ENCODE results near the gene SCAI. TPM values are rescaled to one million over a fixed set of nuclear protein-coding genes. Genes with fewer than 3 reads are reported as not detected.

SCAI gene
- total and polyA plus RNA-seq, 2 donors (not counting 1 experiment from before 2014, with no cell fraction given): 5.4 to 9.7 TPM

- Histone ChIP-seq H3K27me3 (ENCODE audit: control insufficient read depth, insufficient read depth, low read length) (no peaks in the 10 kb centered on the region), H3K27ac (ENCODE audit: insufficient read depth, low read length) (no peak overlapping the region), H3K79me2 (ENCODE audit: control insufficient read depth, insufficient read depth, low read length) (no peaks in the 10 kb centered on the region), H3K9ac (ENCODE audit: insufficient read depth, low read length) (no peak overlapping the region), H3K36me3 (ENCODE audit: control insufficient read depth, insufficient read depth, low read length) (no peaks in the 10 kb centered on the region), H2AFZ (ENCODE audit: low read length) (no peak overlapping the region), H4K20me1 (ENCODE audit: control insufficient read depth, extremely low read depth, insufficient read depth, low read length) (no peaks in the 10 kb centered on the region), H3K9me3 (ENCODE audit: control insufficient read depth, insufficient read depth, low read depth, low read length) (no peaks in the 10 kb centered on the region), H3K4me3 (replicated peaks in 1 of 4; ENCODE audit: control extremely low read depth in 1 of 4, insufficient read depth in 1 of 4, low read depth in 3 of 4, low read length in 4 of 4) (no peak overlapping the region), H3K4me2 (ENCODE audit: extremely low read depth, insufficient read depth, low read length) (no peak overlapping the region), H3K4me1 (ENCODE audit: control insufficient read depth, extremely low read depth, insufficient read depth, low read length) (no peaks in the 10 kb centered on the region)
- no peak for TF ChIP-seq CTCF (conservative IDR thresholded peaks at IDR 0.05 in 1 of 2, IDR thresholded peaks at IDR 0.05 in 1 of 2; ENCODE audit: low read depth in 1 of 2, low read length in 2 of 2)
- TF ChIP-seq EZH2 (IDR thresholded peaks at IDR 0.05; ENCODE audit: low read length, missing control alignments): no peak
- no peak for DNase-seq (ENCODE audit: low read depth in 2 of 2)
Measured at GRCh38 chr9:125008599-125008998, 134.7 kb downstream of the SCAI start.

- Histone ChIP-seq H3K27me3 (ENCODE audit: control insufficient read depth, insufficient read depth, low read length) (no peaks in the 10 kb centered on the region), H3K9ac (ENCODE audit: insufficient read depth, low read length) (no peak overlapping the region), H3K4me1 (ENCODE audit: control insufficient read depth, extremely low read depth, insufficient read depth, low read length) (no peaks in the 10 kb centered on the region), H3K79me2 (ENCODE audit: control insufficient read depth, insufficient read depth, low read length) (no peaks in the 10 kb centered on the region), H3K36me3 (ENCODE audit: control insufficient read depth, insufficient read depth, low read length) (peaks cover 2% of the 10 kb centered on the region), H3K9me3 (ENCODE audit: control insufficient read depth, insufficient read depth, low read depth, low read length) (no peaks in the 10 kb centered on the region), H2AFZ (ENCODE audit: low read length) (no peak overlapping the region), H3K4me2 (ENCODE audit: extremely low read depth, insufficient read depth, low read length) (no peak overlapping the region), H3K4me3 (replicated peaks in 1 of 4; ENCODE audit: control extremely low read depth in 1 of 4, insufficient read depth in 1 of 4, low read depth in 3 of 4, low read length in 4 of 4) (no peak overlapping the region), H3K27ac (ENCODE audit: insufficient read depth, low read length) (no peak overlapping the region), H4K20me1 (ENCODE audit: control insufficient read depth, extremely low read depth, insufficient read depth, low read length) (no peaks in the 10 kb centered on the region)
- TF ChIP-seq EZH2 (IDR thresholded peaks at IDR 0.05; ENCODE audit: low read length, missing control alignments): no peak
- no peak for TF ChIP-seq CTCF (conservative IDR thresholded peaks at IDR 0.05 in 1 of 2, IDR thresholded peaks at IDR 0.05 in 1 of 2; ENCODE audit: low read depth in 1 of 2, low read length in 2 of 2)
- no peak for DNase-seq (ENCODE audit: low read depth in 2 of 2)
Measured at GRCh38 chr9:125003332-125003731, 140.0 kb downstream of the SCAI start.

- H3K79me2 ChIP-seq (ENCODE audit: control insufficient read depth, insufficient read depth, low read length): no peaks in the 10 kb centered on the region
- no peak overlapping the region for H3K27ac ChIP-seq (ENCODE audit: insufficient read depth, low read length)
- H3K4me3 ChIP-seq (replicated peaks in 1 of 4; ENCODE audit: control extremely low read depth in 1 of 4, insufficient read depth in 1 of 4, low read depth in 3 of 4, low read length in 4 of 4): no peak overlapping the region
- H2AFZ ChIP-seq (ENCODE audit: low read length): no peak overlapping the region
- H3K4me1 ChIP-seq (ENCODE audit: control insufficient read depth, extremely low read depth, insufficient read depth, low read length): no peaks in the 10 kb centered on the region
- H3K9ac ChIP-seq (ENCODE audit: insufficient read depth, low read length): no peak overlapping the region
- H3K27me3 ChIP-seq (ENCODE audit: control insufficient read depth, insufficient read depth, low read length): no peaks in the 10 kb centered on the region
- no peak for DNase-seq (ENCODE audit: low read depth in 2 of 2)
- H3K36me3 ChIP-seq (ENCODE audit: control insufficient read depth, insufficient read depth, low read length): no peaks in the 10 kb centered on the region
- H4K20me1 ChIP-seq (ENCODE audit: control insufficient read depth, extremely low read depth, insufficient read depth, low read length): no peaks in the 10 kb centered on the region
- no peaks in the 10 kb centered on the region for H3K9me3 ChIP-seq (ENCODE audit: control insufficient read depth, insufficient read depth, low read depth, low read length)
- H3K4me2 ChIP-seq (ENCODE audit: extremely low read depth, insufficient read depth, low read length): no peak overlapping the region
- TF ChIP-seq EZH2 (IDR thresholded peaks at IDR 0.05; ENCODE audit: low read length, missing control alignments): no peak
- TF ChIP-seq CTCF (conservative IDR thresholded peaks at IDR 0.05 in 1 of 2, IDR thresholded peaks at IDR 0.05 in 1 of 2; ENCODE audit: low read depth in 1 of 2, low read length in 2 of 2): no peak
Measured at GRCh38 chr9:124983698-124984097, 159.6 kb downstream of the SCAI start.
